IMR-90 (cell line): ENCODE results near the gene MIA2. TPM values are rescaled to one million over a fixed set of nuclear protein-coding genes. Genes with fewer than 3 reads are reported as not detected.
A peak's percentile ranks its signal among the peaks of the same experiment; 100 is the strongest.

Experiments
- ATAC-seq: fragments of 200-7000 bp; cut with Tn5 transposase; 2 replicates; pipeline ENCODE4 v1.9.1; 2020; ENCODE audit warnings: low read depth, mild to moderate bottlenecking, moderate library complexity
- BruUV-seq: library from RNA; stranded (reverse); fragments of 400-500 nt; replicated peaks from 2 replicates; lab custom pipeline; 2021; lab: Mats Ljungman, UMichigan
- CTCF ChIA-PET: fragments of 300-600 bp; formaldehyde crosslinking; extraction: SDS; loops from one replicate; lab custom pipeline; 2021; ENCODE audit warnings: antibody characterized with exemption; lab: Yijun Ruan, JAX
- POLR2A ChIA-PET: fragments of 300-600 bp; sonication (Branson Sonifier 250); formaldehyde crosslinking; loops from one replicate; lab custom pipeline; 2022; ENCODE audit warnings: antibody characterized with exemption; ENCODE audit not compliant: unreplicated experiment; lab: Charles Lee
- DNase-seq: peaks from one replicate; pipeline ENCODE4 v3.0.0; 2013
- H2AFZ ChIP-seq: replicated peaks from 2 replicates; pipeline ENCODE3; 2013; ENCODE audit warnings: low read length, mild to moderate bottlenecking; ENCODE audit not compliant: poor library complexity
- H2AK5ac ChIP-seq: 2 replicates; pipeline ENCODE4 v1.6.1; 2013; ENCODE audit warnings: low read depth, low read length, inconsistent platforms
- H2AK9ac ChIP-seq: replicated peaks from 2 replicates; pipeline ENCODE3; 2013; ENCODE audit warnings: mild to moderate bottlenecking, low read depth, low read length, moderate library complexity; ENCODE audit not compliant: poor library complexity
- H2BK120ac ChIP-seq: 2 replicates; pipeline ENCODE4 v1.6.1; 2013; ENCODE audit warnings: low read depth, low read length, inconsistent platforms
- H2BK15ac ChIP-seq: 3 replicates; pipeline ENCODE4 v1.6.1; 2013; ENCODE audit warnings: low read depth, low read length, inconsistent platforms
- H2BK20ac ChIP-seq: 2 replicates; pipeline ENCODE4 v1.6.1; 2013; ENCODE audit warnings: low read depth, mild to moderate bottlenecking, inconsistent platforms, low read length, moderate library complexity
- H2BK5ac ChIP-seq: 2 replicates; pipeline ENCODE4 v1.6.1; 2013; ENCODE audit warnings: mild to moderate bottlenecking, low read depth, low read length, inconsistent platforms; ENCODE audit not compliant: poor library complexity, severe bottlenecking
- H3K14ac ChIP-seq: replicated peaks from 2 replicates; pipeline ENCODE4 v1.6.1; 2013; ENCODE audit warnings: low read depth, low read length, inconsistent platforms
- H3K18ac ChIP-seq: 2 replicates; pipeline ENCODE4 v1.6.1; 2013; ENCODE audit warnings: low read depth, low read length, control low read depth
- H3K23ac ChIP-seq: 2 replicates; pipeline ENCODE4 v1.6.1; 2013; ENCODE audit warnings: low read depth, low read length, inconsistent platforms
- H3K27ac ChIP-seq: 2 replicates; pipeline ENCODE4 v1.5.1; 2013; ENCODE audit warnings: mild to moderate bottlenecking, control low read depth, low read length; ENCODE audit not compliant: insufficient read depth
- H3K27me3 ChIP-seq: 2 replicates; pipeline ENCODE4 v1.6.1; 2013; ENCODE audit warnings: low read length; ENCODE audit not compliant: control insufficient read depth, insufficient read depth
- H3K36me3 ChIP-seq: 2 replicates; pipeline ENCODE4 v1.6.1; 2013; ENCODE audit warnings: low read length, mixed read lengths; ENCODE audit not compliant: control insufficient read depth, insufficient read depth
- H3K4ac ChIP-seq: 2 replicates; pipeline ENCODE4 v1.6.1; 2013; ENCODE audit warnings: low read depth, low read length, inconsistent platforms
- H3K4me1 ChIP-seq: 2 replicates; pipeline ENCODE4 v1.6.1; 2013; ENCODE audit warnings: low read length, mixed read lengths; ENCODE audit not compliant: control insufficient read depth, insufficient read depth
- H3K4me2 ChIP-seq: 2 replicates; pipeline ENCODE4 v1.6.1; 2013; ENCODE audit warnings: low read depth, mild to moderate bottlenecking, control low read depth, low read length, moderate library complexity
- H3K4me3 ChIP-seq: 2 replicates; pipeline ENCODE4 v1.5.1; 2013; ENCODE audit warnings: low read depth, mild to moderate bottlenecking, control low read depth, low read length, moderate library complexity; ENCODE audit not compliant: insufficient read depth
- H3K56ac ChIP-seq: 2 replicates; pipeline ENCODE4 v1.6.1; 2013; ENCODE audit warnings: low read length, inconsistent platforms; ENCODE audit not compliant: insufficient read depth; ENCODE audit errors: extremely low read depth
- H3K79me1 ChIP-seq, 2 experiments: 2 replicates each; pipeline ENCODE4 v1.6.1; 2013; ENCODE audit warnings: low read length in 2 of 2, inconsistent platforms in 1 of 2, low read depth in 1 of 2
- H3K9ac ChIP-seq: 2 replicates; pipeline ENCODE4 v1.6.1; 2013; ENCODE audit warnings: low read depth, low read length, control low read depth
- H3K9me1 ChIP-seq: 2 replicates; pipeline ENCODE4 v1.6.1; 2013; ENCODE audit warnings: low read length, inconsistent platforms; ENCODE audit not compliant: insufficient read depth
- H3K9me3 ChIP-seq: 2 replicates; pipeline ENCODE4 v1.6.1; 2013; ENCODE audit warnings: low read length; ENCODE audit not compliant: control insufficient read depth, insufficient read depth
- H4K20me1 ChIP-seq: 2 replicates; pipeline ENCODE4 v1.6.1; 2013; ENCODE audit warnings: low read length, inconsistent platforms; ENCODE audit not compliant: insufficient read depth
- H4K5ac ChIP-seq: 2 replicates; pipeline ENCODE4 v1.6.1; 2013; ENCODE audit warnings: mild to moderate bottlenecking, low read depth, low read length, control low read depth
- H4K8ac ChIP-seq, 2 experiments: 2 replicates each; pipeline ENCODE4 v1.6.1; 2013; ENCODE audit warnings: low read depth in 2 of 2, low read length in 2 of 2, control low read depth in 1 of 2, inconsistent platforms in 1 of 2
- H4K91ac ChIP-seq: 2 replicates; pipeline ENCODE4 v1.6.1; 2013; ENCODE audit warnings: low read depth, low read length, inconsistent platforms; ENCODE audit not compliant: insufficient read depth
- BHLHE40 ChIP-seq: fragments of 150-350 bp; IDR thresholded peaks from 2 replicates; pipeline ENCODE4 v1.6.1; 2016; ENCODE audit warnings: mild to moderate bottlenecking, low read depth, low read length
- CEBPB ChIP-seq: IDR thresholded peaks from 2 replicates; pipeline ENCODE4 v1.6.1; 2012; ENCODE audit warnings: low read depth, low read length, improper control_type of control experiment
- CHD1 ChIP-seq: IDR thresholded peaks from 2 replicates; pipeline ENCODE4 v1.6.1; 2012; ENCODE audit warnings: low read depth, low read length, improper control_type of control experiment
- CTCF ChIP-seq: conservative IDR thresholded peaks from 2 replicates; pipeline ENCODE4 v1.5.1; 2012; ENCODE audit warnings: mild to moderate bottlenecking, low read depth, low read length, improper control_type of control experiment
- ELK1 ChIP-seq: fragments of 150-350 bp; IDR thresholded peaks from 2 replicates; pipeline ENCODE4 v1.6.1; 2016; ENCODE audit warnings: low read depth, mild to moderate bottlenecking, low read length, moderate library complexity, borderline replicate concordance
- FOS ChIP-seq: fragments of 150-350 bp; IDR thresholded peaks from 2 replicates; pipeline ENCODE4 v1.6.1; 2016; ENCODE audit warnings: low read depth, low read length
- MAFK ChIP-seq: IDR thresholded peaks from 2 replicates; pipeline ENCODE4 v1.6.1; 2012; ENCODE audit warnings: low read depth, low read length, improper control_type of control experiment
- MAZ ChIP-seq: IDR thresholded peaks from 2 replicates; pipeline ENCODE4 v1.6.1; 2012; ENCODE audit warnings: low read depth, mild to moderate bottlenecking, low read length, improper control_type of control experiment, moderate library complexity, borderline replicate concordance
- MXI1 ChIP-seq: IDR thresholded peaks from 2 replicates; pipeline ENCODE4 v1.6.1; 2012; ENCODE audit warnings: low read depth, mild to moderate bottlenecking, low read length, moderate library complexity, borderline replicate concordance
- NFE2L2 ChIP-seq: fragments of 150-350 bp; IDR thresholded peaks from 2 replicates; pipeline ENCODE4 v1.6.1; 2016; ENCODE audit warnings: low read depth, mild to moderate bottlenecking, low read length
- RAD21 ChIP-seq: IDR thresholded peaks from 2 replicates; pipeline ENCODE4 v1.6.1; 2012; ENCODE audit warnings: low read length, improper control_type of control experiment
- RCOR1 ChIP-seq: IDR thresholded peaks from 2 replicates; pipeline ENCODE4 v1.6.1; 2012; ENCODE audit warnings: mild to moderate bottlenecking, low read length, improper control_type of control experiment; ENCODE audit not compliant: insufficient replicate concordance
- RFX5 ChIP-seq: IDR thresholded peaks from 2 replicates; pipeline ENCODE4 v1.8.0; 2012; ENCODE audit warnings: low read depth, mild to moderate bottlenecking, low read length, moderate library complexity
- SMC3 ChIP-seq: fragments of 150-350 bp; IDR thresholded peaks from 2 replicates; pipeline ENCODE4 v1.6.1; 2016; ENCODE audit warnings: low read depth, mild to moderate bottlenecking, antibody characterized with exemption, low read length, moderate library complexity
- USF2 ChIP-seq: fragments of 150-350 bp; IDR thresholded peaks from 2 replicates; pipeline ENCODE4 v1.6.1; 2017; ENCODE audit warnings: mild to moderate bottlenecking, antibody characterized with exemption, low read length, low read depth
- dilution Hi-C: fragments of 300-500 bp; cut with HindIII; formaldehyde crosslinking; loops from one replicate; pipeline ENCODE4 v1.14.3; 2018; ENCODE audit warnings: low sequenced_read_pairs; ENCODE audit not compliant: unreplicated experiment
- in situ Hi-C: fragments of 300-500 bp; cut with MboI; formaldehyde crosslinking; loops from 3 replicates; pipeline ENCODE4 v1.14.3; 2019; ENCODE audit warnings: low sequenced_read_pairs, inconsistent platforms, mixed read lengths
- intact Hi-C: fragments of 100-400 bp; cut with micrococcal nuclease; formaldehyde crosslinking; loops from 2 replicates; pipeline ENCODE4 v1.10.0; 2022
- polyA plus RNA-seq, 3 experiments: library from polyadenylated mRNA; depleted of rRNA; stranded (reverse); fragments of >200 nt; gene quantifications; 2 replicates each; pipeline ENCODE4 v1.2.3, GENCODE V29; 2012; ENCODE audit warnings: low replicate concordance in 1 of 3
- total RNA-seq: library from RNA; depleted of rRNA; stranded (reverse); fragments of >200 nt; gene quantifications from 2 replicates; pipeline ENCODE4 v1.2.3, GENCODE V29; 2012

MIA2 gene
- total and polyA plus RNA-seq, 2 of the 4 experiments (the other 2 are of a cell fraction), result 3.9 to 6.8 TPM

GRCh38 chr14:39374851-39375250 is 141.1 kb downstream of the MIA2 start:
- H3K79me1 ChIP-seq, result peaks cover 0 to 5% of the 10 kb centered on the region in 2 experiments; a peak in 1 of 4 replicates
- H4K20me1 ChIP-seq, result no peaks in the 10 kb centered on the region
- peak overlapping the region; percentile 68; the same call in 1 of the 2 replicates for H3K4me2 ChIP-seq
- in situ Hi-C loops (loop anchor here (5.0 kb wide), 1 partner anchor 263 kb away; the partner anchor contains the start of gene GEMIN2), dilution Hi-C loops (no loop called here), intact Hi-C loops (no loop called here)
- no peak overlapping the region for H3K18ac ChIP-seq
- H3K9me3 ChIP-seq, result no peaks in the 10 kb centered on the region
- H2BK5ac ChIP-seq, result peak overlapping the region; percentile 71
- peak; percentile 68 for ATAC-seq
- no peaks in the 10 kb centered on the region for H3K27me3 ChIP-seq
- peaks cover 4% of the 10 kb centered on the region; the same call in 1 of the 2 replicates for H3K9me1 ChIP-seq
- H3K27ac ChIP-seq, result no peak overlapping the region
- no peak overlapping the region for H4K91ac ChIP-seq
- H3K14ac ChIP-seq, result peak overlapping the region; percentile 57; the same call in 1 of the 2 replicates
- peaks cover 3% of the 10 kb centered on the region for H3K36me3 ChIP-seq
- CTCF ChIA-PET, result no interaction called here
- H3K4me3 ChIP-seq, result no peak overlapping the region
- no peak overlapping the region for H3K23ac ChIP-seq
- no peak overlapping the region; the same call in 1 of the 2 replicates for H2BK120ac ChIP-seq
- no peak overlapping the region for H2AK9ac ChIP-seq
- H2AK5ac ChIP-seq, result no peak overlapping the region
- H3K56ac ChIP-seq, result no peak overlapping the region
- no TSS peak for BruUV-seq
- peak overlapping the region in 1 of 2 experiments; percentile 71; a peak in 1 of 4 replicates for H4K8ac ChIP-seq
- peaks cover 7% of the 10 kb centered on the region; the same call in 1 of the 2 replicates for H3K4me1 ChIP-seq
- H3K4ac ChIP-seq, result no peak overlapping the region
- peak; percentile 74 for DNase-seq
- POLR2A ChIA-PET, result no interaction called here
- H2BK15ac ChIP-seq, result no peak overlapping the region
- H2AFZ ChIP-seq, result no peak overlapping the region
- TF ChIP-seq RCOR1 (no peak), RAD21 (no peak), FOS (no peak), SMC3 (no peak), NFE2L2 (no peak), MAFK (no peak), ELK1 (no peak), BHLHE40 (no peak), MAZ (no peak), RFX5 (no peak), MXI1 (no peak), USF2 (no peak), CHD1 (no peak), CEBPB (no peak), CTCF (no peak)
- no peak overlapping the region for H3K9ac ChIP-seq
- H2BK20ac ChIP-seq, result no peak overlapping the region
- H4K5ac ChIP-seq, result no peak overlapping the region
